Inferior parietal cortex (tissue), 1 donor: ENCODE measurements around the gene FAM168B.

Experiments used
- DNase-seq: peaks from one replicate; pipeline ENCODE4 v3.0.0-alpha.2; 2016; ENCODE audit errors: extremely low spot score

The FAM168B gene

DNA sequence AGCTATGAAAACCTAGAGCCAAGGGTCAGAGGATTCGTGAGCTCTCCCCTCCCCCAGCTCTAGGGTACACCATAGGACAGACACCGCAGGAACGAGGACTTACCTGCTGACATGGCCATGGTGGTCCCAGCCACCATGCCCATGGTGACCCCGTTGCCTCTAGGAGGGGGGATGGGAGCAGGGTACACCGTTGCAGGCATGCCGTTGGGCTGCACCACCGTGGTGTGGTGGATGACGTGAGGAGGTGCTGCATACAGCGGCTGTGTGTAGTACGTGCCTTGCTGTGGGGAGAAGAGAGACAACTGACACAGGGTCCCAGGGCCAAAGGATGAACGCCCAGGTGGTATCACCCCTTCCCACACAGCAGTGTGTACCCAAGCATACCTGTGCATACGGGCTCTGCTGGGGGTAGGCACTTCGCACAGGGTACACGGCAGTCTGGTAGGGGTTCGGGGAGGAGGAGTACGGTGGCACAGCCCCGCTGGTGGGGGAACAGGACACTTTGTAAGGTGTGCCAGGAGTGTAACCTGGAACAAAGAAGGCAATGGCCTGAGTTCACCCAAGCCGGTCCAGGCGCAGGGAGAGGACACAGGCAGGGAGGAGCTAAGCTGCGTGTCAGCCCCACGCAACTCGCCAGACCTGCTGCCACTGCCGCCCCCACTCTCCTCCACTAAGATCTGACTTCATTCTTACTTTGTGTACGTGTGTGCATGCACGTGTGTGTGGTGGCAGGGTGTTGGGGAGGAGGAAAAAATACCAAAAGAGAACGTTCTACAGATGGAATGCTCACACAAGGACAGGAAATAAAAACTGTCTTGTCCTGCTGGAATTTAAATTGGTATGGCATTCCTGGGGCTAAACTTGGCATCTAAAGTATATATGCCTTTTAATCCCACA, 37.8 kb downstream of the FAM168B start:
- no peak for DNase-seq

DNA sequence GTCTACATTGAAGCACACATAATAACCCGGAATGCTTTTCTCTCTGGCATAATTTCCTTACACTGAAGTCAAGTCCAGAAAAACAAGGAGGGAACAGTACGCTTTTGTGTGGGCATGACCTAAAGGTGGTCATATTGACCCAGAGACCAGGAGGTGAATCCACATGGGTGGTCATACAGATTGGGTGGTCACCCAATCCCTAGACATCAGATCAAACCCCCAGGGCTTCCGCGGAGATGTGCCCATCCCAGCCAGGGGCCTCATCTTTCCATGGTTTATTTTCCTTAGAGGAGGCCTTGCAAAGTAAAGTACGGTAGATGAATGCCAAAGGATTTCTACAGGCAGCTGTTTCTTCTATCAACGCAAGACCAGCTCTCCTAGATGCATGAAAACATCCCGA, 38.8 kb downstream of the FAM168B start:
- DNase-seq = no peak

DNA sequence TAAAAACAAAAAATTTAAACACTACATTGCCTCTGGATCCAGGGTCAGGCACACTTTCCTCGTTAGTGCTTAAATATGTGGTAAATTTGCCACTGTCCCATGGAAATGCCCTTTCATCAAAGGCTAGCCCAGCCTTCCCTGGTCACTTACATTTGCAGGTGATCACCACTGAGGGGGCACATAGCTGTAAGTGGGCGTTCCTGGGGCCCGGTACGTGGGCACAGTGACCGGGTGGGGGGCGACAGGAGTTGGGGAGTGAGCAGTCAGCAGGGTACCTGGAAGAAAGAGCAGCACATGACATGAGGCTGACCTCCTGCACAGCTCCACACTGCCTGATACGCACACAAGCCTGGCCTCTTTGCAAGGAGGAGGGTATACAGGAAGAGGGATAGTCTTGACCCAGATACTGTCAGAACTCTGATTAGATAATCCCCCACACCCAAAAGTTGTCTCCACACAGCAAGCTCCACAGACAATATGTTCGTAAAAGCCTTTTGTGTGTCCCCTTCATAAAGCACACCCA, 40.5 kb downstream of the FAM168B start:
- no peak for DNase-seq

DNA sequence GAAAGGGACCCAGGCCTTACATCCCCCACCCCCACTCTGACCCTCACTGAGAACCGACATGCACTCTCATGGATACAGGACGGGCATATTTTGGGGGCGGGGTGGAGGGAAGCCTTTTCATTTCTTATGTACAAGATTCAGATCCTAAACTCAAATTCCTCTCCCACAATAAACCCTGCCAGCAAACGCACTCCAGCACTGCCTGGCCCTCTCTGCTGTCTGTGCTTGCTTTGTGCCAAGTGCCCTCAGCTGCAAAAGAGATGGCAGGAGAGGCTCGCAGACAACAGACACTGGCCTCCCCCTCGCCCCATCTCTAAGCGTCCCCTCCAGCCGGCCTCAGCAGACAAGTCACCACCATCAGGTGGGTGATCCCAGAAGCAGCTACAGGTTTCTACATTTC, 42.4 kb downstream of the FAM168B start:
- DNase-seq = no peak

DNA sequence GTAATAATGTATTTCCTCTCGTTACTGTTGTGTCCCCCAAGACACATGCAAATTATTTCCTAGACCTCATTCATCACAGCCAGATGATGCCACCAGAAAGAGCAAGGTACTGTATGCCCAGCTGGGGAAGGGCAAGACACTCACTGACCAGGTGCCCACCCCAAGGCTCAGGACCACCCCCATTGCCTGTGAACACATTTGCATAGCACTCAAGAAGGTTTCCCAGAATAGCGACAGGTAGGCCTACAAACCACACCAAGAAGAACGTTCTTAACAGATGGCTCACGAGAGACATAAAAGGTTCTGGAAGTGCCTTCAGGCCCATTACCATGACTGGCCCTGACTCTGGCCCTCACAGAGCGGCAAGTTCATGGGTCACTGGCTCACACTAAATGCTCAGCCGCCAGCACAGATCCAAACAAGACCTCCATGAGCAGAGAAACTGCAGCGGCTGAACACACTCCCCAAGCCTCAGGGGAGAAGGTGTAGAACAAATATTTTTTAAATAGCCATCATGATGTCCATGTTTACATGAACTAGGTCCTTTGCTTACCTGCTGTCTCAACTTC, 44.0 kb downstream of the FAM168B start:
- no peak for DNase-seq

DNA sequence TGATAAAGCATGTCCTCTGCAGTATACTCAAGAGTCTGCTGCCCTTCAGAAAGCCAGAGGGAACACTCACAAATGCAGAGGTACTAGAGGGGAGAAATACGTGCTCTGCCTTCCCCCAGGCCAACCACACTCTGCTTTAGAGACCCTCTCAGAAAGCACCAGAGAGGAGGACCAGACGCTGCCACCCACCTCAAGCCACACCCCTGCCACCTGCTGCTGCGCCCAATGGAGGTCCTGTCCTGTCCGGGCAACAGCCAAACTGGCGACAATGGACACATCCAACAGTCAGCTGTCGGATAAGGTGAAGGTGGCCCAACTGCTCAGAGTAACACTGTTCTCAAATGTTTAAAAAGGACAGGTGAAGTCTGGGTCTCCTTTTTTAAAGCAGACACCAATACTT, 44.6 kb downstream of the FAM168B start:
- DNase-seq = no peak

DNA sequence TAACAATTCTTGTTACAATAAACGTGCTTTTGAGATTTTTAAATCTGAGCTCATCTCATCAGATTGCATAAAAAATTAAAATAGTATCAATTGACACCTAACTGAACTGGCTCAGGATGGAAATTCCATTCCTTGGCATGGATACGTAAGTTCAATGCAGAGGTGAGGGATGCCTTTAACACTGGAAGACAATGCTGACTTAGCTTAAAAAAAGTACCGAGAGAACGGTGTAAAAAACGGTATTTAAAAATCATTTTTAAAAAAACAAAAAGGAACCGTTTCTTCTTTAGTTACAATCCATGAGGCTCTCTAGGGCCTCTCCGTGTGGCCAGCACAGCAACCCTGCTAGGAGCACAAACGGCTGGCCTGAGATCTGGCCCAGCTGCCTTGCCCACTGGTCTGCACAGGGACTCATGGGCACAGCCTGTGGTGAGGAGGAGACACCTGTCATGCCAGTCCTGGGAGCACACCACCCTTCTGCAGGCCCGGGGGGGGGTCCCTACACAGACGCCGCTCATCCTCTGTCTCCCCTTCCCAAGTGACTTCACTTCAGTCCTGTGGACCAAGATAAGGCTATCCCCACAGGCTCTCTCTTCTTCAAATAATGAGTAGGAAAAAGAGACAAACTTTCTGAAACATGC, 45.2 kb downstream of the FAM168B start:
- no peak for DNase-seq

DNA sequence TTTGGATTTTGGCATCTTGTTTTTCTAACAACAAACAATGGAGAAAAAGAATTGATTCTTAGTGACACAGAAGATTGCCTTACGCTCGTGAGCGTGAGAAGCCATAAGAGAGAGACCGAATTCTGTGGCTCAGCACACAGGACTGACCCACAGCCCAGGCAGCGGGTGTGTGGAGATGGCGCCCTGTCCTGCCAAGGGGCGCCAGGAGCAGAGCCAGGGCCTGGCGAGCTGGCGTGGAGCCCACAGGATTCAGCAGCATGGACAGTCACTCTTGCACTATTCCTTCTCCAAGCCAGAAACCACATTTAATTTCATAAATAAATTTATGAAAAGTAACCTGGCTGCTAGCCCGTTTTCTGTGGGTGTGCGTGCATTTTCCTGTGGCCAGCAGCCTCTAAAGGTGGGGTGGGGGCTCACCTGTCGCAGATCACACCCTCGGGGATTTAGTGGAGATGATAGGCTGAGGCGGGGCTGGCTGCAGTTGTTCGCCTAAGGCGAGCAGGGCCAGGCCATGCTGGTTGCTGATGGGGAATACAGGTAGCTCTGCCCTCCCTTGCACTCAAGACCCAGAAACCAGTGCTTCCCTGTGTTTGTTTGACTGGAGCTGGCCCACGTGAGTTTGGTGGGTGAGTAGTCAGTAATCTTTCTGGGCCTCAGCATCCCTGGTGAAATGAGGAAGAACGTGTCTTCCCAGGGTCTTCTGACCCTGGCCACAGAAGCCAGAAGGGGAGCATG, 46.2 kb downstream of the FAM168B start:
- DNase-seq = no peak

DNA sequence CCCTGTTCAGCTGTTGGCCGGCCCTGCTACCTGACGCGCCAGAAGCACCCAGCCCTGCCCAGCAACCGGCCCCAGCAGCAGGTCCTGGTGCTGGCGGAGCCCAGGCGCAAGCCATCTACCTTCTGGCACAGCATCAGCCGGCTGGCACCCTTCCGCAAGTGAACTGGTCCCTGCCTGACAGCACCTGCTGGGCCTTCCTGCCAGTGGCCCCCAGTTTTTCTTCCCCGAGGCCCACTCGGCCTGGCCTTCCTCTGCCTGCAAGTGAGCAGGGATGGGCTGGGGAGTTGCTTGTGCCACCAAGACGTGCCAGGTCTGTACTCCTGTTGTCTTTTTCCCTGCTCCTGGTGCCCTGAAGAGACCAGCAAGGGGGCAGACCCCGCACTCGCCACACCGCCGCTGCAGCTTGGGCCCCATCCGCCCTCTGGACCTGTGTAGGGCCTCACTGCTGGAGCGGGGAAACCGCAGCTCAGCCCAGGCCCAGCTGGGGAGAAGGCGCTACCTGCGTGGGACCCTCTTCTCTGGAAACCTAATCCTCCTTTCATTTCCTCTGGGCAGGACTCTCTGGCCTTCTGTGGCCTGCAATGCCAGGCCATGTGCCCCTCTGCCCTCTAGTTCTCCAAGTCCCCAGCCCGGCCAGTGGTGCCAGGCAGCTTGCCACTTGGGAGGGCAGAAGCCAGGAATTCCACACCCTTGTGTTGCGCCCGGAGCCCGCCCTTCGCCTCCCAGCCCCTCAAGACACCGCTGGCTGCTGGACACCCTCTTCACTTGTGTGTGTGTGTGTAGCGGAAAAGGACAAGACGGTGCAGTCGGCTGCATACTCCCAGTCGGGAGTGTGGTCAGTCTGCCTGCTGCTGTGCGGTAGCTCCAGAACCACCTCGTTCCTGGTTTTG, 47.0 kb downstream of the FAM168B start:
- no peak for DNase-seq

DNA sequence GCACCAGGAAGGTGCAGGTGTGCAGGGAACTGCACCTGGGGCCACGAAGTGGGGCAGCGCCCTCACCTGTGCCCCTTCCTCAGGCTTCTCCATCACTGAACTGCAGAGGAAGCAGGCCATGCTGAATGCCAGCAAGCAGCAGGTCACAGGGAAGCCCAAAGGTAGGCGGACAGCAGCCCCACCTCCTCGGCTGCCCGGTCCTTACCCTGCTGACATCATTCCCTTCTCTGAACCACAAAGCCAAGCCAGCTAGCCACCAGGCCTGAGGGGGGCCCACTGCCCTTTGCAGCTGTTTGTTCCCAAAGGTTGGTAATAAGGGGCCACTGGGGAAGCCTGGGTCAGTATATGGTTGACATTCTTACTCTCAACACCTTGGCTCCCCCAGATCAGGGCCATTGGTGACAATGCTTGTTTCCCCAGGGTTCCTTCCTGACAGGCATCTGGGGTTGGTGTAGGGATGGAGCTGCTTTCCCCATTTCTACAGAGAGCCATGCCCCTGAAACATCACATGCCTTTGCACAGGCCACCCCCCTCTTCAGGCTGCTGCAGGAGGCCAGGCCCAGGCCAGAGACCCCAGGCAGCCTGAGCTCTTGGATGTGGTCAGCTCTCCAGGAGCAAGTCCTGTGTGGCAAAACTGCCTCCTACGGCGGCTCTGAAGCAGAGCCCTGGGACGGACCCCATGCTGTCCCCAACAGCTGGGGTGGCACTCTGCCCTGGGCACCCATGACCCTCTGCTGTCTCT, 47.8 kb downstream of the FAM168B start:
- DNase-seq = no peak

DNA sequence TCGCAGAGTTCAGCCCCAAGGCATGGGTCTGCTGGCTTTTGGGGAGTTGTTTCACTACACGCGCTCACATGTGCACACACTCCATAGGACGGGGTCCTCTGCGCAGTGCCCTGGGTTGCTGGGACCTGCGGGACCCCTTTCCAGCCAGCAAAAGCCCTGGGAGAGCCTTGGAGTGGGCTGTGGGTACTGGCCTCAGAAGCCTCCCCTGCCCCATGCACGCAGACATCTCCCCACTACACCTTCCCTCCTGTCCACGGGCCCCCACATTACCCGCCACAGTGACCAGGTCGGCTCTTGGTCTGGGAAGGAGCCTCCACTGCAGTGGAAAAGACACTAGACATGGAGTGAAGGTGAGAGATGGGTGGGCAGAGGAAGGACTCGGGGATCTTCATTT, 48.5 kb downstream of the FAM168B start:
- DNase-seq = no peak

DNA sequence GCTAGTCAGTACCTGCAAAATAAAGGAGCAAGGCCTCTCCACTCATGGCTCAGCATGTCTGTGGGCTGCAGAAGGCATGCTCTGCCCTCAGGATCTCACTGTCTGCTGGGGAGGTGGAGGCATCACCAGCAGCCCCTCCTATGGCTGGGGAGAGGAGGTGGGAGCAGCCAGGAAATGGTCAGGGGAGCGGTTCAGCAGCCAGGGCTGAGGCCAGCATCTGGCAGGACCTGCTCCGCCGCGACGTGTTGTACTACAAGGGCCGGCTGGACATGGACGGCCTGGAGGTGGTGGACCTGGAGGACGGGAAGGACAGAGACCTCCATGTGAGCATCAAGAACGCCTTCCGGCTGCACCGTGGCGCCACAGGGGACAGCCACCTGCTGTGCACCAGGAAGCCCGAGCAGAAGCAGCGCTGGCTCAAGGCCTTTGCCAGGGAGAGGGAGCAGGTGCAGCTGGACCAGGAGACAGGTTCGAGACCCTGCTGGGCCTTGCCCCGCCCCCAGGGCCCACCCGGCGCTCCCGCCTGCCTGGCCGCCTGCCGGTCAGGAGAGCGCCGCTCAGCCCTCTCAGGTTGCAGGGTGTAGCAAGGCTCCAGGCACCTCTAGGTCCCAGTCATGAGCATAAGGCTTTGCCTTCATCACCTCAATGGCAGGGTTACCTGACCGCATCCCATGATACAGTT, 49.0 kb downstream of the FAM168B start:
- DNase-seq = no peak

DNA sequence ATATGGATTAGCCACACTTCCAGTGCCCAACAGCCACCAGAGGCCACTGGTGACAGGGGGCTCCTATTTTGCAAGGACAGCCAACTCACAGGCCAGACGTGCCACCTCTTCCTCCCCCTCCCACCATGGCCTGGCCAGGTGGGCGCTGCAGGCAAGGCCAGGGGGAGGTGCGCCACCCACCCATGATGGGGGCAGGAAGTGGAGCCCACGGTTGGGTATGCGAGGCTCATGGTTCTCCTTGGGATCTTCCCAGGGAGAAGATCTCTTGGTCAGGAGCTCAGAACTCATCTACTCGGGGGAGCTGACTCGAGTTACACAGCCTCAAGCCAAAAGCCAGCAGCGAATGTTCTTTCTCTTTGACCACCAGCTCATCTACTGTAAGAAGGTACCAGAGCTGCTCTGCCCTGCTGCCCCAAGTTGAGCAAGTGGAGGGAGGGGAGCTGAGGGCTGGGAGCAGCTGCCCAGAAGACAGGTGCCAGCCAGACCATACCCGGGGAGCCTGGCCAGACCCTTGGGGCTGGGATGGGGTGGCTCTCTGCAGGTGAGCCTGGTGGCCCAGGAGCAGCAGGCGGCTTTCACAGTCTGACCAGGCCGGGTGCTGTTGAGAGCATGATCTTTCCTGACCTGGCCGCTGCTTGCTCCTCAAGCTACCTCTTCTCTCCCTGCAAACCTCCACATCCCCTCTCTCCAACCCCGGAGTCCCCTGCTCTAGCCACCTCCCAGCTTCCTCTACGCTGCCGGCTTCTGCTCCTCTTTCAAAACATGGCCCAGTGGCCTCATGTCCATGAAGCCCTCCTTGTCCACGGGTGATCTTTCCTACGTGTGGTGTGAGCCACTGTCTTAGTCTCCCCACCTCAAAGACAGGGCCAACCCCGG, 49.8 kb downstream of the FAM168B start:
- no peak for DNase-seq

DNA sequence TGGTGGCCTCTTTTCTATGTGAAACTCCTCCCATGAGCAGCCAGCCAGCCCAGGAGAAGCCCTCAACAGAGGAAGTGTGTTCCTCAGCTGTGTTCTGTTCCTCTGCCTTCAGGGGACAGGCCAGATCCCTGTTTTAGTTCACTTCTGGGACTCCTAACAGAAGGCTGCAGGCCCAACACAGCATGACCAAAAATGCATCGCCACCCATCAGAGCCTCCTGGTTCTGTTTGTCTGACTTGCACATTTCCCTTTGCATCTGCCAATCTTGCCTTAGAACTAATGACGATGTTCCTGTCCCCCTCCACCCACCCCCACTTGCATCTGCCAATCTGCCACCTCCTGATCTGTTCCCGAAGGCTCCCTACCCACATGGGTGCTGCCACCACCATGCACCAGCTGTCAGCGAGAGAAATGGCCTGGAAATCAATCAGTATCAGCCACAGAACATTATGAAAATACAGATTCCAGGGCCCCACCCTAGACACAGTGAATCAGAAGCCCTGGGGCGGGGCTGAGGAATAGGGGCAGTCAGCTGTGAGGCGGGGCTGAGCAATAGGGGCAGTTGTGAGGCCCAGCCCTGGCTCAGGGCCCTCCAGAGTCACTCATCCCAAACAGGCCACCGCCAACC, 51.0 kb downstream of the FAM168B start:
- no peak for DNase-seq

DNA sequence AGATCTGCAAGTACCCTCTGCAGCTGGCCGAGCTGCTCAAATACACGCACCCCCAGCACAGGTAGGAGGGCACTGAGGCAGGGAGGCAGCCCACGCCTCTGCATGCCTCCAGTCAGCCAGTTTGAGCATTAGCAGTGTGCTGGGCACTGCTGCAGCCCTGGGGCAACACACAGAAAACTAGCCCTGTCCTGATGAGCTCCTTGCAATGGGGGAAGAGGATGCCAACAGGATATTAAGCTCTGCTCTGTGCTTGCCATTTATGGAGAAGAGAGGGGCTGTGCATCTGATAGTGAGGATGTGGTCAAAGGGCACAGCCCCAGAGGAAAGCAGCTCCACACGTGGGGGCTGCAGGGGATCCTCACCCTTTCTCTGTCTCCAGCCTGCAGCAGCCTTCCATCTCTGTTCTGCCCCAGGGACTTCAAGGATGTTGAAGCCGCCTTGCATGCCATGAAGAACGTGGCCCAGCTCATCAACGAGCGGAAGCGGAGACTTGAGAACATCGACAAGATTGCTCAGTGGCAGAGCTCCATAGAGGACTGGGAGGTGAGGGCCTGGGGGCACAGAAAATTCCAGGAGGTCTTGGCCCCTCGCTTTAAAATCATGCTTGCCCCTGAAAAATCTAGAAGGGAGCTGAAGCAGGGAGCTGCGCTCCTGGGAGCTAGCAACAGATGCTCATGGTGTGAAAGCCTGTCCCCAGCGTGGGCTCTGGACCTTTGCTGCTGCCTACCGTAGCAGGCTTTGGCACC, 51.7 kb downstream of the FAM168B start:
- no peak for DNase-seq

DNA sequence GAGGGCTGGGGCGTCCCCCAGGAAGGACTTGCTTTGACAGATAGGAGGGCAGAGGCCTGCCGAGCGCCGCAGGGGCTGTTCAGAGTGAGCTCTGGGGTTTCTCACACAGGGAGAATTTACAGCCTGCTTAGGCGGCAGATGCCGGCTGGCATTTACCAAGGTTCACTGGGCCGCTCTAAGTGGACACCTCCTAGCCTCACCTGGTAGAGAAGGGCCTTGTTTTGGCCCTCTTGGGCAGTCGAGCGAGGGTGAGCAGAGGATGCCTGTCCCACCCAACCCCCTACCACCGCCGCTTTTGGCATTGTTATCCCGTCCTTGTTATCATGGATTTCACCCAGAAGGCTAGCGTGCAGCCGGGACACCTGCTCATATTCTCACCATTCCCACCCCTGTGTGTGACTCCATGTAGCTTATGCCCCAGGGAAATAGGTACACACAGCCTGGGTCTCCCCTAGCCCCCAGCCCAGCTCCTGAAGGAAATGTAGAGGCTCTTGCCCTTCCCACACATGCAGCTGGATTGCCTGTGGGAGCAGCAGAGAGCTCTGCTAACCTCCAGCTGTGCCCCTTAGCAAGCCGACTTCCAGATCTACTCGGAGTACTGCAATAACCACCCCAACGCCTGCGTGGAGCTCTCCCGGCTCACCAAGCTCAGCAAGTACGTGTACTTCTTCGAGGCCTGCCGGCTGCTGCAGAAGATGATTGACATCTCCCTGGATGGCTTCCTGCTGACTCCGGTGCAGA, 52.4 kb downstream of the FAM168B start:
- DNase-seq = no peak
